A549 (cell line): ENCODE data around the gene PML.

Experiments
- CBX8 ChIP-seq: fragments of 200-600 bp; sonication (generic); IDR thresholded peaks from 2 replicates; pipeline ENCODE4 v1.6.1; 2016
- CHD4 ChIP-seq: fragments of 200-600 bp; sonication (generic); IDR thresholded peaks from 2 replicates; pipeline ENCODE4 v1.6.1; 2016; ENCODE audit warnings: antibody characterized with exemption, mild to moderate bottlenecking, borderline replicate concordance
- MAZ ChIP-seq: fragments of 150-350 bp; IDR thresholded peaks from 2 replicates; pipeline ENCODE4 v1.6.1; 2014; ENCODE audit warnings: antibody characterized with exemption, low read depth, low read length, borderline replicate concordance
- POLR2A ChIP-seq: IDR thresholded peaks from 2 replicates; pipeline ENCODE4 v1.6.1; 2012; ENCODE audit warnings: mild to moderate bottlenecking, low read length
- RARB ChIP-seq: fragments of 250-450 bp; sonication (Bioruptor Pico); IDR thresholded peaks from 2 replicates; pipeline ENCODE4 v1.8.0; 2021; ENCODE audit warnings: mild to moderate bottlenecking, moderate library complexity
- TF ChIP-seq, protein P1 (sequence below): fragments of >200 bp; sonication (Bioruptor Twin); formaldehyde crosslinking; IDR thresholded peaks from 3 replicates; pipeline ENCODE4 v1.5.1; 2016
- TF ChIP-seq, protein P2 (sequence below): fragments of 450-650 bp; IDR thresholded peaks from 2 replicates; pipeline ENCODE4 v1.6.1; 2014; ENCODE audit warnings: antibody characterized with exemption
- TF ChIP-seq, protein P3 (sequence below): fragments of 200-600 bp; sonication (generic); IDR thresholded peaks from 2 replicates; pipeline ENCODE4 v1.6.1; 2016; ENCODE audit warnings: antibody characterized with exemption, mild to moderate bottlenecking, moderate library complexity

DNA sequence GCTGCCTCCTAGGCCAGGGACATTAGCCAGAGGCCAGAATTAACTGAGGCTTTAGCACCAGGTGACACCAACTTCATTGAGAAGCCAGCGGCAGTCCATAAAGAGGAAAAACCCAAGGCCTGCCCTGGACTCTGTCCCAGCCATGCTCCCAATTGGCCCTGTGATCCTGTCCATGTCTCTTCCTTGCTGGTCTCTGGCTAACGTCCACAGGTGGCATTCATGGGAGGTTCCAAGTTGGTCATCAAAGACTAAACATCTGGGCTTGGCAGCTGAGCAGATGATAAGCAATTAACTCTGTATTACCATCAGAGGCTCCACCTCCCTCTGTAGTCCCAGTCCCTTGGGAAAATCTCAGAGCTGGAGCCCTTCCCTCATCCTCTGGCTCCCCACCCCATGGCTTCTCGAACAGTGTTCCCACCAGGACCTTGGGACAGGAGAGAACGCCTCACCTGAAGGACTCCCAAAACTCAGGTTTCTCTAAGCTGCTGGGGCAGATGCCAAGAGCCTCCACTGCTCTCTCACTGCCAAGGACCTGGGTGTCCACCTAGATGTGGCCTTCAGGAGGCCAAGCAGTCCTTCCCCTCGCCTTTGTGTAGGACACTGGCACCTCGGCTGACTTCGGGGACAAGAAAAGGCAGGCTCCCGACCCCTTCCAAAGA lies 47.4 kb downstream of the PML start:
- TF ChIP-seq CHD4 (no peak), POLR2A (no peak), RARB (CRISPR knock-in tag) (no peak), MAZ (no peak), CBX8 (no peak)
- TF ChIP-seq, protein P1, sequence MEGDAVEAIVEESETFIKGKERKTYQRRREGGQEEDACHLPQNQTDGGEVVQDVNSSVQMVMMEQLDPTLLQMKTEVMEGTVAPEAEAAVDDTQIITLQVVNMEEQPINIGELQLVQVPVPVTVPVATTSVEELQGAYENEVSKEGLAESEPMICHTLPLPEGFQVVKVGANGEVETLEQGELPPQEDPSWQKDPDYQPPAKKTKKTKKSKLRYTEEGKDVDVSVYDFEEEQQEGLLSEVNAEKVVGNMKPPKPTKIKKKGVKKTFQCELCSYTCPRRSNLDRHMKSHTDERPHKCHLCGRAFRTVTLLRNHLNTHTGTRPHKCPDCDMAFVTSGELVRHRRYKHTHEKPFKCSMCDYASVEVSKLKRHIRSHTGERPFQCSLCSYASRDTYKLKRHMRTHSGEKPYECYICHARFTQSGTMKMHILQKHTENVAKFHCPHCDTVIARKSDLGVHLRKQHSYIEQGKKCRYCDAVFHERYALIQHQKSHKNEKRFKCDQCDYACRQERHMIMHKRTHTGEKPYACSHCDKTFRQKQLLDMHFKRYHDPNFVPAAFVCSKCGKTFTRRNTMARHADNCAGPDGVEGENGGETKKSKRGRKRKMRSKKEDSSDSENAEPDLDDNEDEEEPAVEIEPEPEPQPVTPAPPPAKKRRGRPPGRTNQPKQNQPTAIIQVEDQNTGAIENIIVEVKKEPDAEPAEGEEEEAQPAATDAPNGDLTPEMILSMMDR, result no peak
- TF ChIP-seq, protein P2, sequence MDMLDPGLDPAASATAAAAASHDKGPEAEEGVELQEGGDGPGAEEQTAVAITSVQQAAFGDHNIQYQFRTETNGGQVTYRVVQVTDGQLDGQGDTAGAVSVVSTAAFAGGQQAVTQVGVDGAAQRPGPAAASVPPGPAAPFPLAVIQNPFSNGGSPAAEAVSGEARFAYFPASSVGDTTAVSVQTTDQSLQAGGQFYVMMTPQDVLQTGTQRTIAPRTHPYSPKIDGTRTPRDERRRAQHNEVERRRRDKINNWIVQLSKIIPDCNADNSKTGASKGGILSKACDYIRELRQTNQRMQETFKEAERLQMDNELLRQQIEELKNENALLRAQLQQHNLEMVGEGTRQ, result no peak
- TF ChIP-seq, protein P3, sequence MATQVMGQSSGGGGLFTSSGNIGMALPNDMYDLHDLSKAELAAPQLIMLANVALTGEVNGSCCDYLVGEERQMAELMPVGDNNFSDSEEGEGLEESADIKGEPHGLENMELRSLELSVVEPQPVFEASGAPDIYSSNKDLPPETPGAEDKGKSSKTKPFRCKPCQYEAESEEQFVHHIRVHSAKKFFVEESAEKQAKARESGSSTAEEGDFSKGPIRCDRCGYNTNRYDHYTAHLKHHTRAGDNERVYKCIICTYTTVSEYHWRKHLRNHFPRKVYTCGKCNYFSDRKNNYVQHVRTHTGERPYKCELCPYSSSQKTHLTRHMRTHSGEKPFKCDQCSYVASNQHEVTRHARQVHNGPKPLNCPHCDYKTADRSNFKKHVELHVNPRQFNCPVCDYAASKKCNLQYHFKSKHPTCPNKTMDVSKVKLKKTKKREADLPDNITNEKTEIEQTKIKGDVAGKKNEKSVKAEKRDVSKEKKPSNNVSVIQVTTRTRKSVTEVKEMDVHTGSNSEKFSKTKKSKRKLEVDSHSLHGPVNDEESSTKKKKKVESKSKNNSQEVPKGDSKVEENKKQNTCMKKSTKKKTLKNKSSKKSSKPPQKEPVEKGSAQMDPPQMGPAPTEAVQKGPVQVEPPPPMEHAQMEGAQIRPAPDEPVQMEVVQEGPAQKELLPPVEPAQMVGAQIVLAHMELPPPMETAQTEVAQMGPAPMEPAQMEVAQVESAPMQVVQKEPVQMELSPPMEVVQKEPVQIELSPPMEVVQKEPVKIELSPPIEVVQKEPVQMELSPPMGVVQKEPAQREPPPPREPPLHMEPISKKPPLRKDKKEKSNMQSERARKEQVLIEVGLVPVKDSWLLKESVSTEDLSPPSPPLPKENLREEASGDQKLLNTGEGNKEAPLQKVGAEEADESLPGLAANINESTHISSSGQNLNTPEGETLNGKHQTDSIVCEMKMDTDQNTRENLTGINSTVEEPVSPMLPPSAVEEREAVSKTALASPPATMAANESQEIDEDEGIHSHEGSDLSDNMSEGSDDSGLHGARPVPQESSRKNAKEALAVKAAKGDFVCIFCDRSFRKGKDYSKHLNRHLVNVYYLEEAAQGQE, result no peak
